Kidney (tissue), 14 donors: Measurements from ENCODE around the gene ZDHHC1. TPM values are rescaled to one million over a fixed set of nuclear protein-coding genes. Genes with fewer than 3 reads are reported as not detected.

Experiments
- DNase-seq, 5 donors: peaks; one replicate each; pipeline ENCODE4 v3.0.0-alpha.2; 2013 to 2020
- FAIRE-seq: peaks from 2 replicates; lab custom pipeline; 2012; peaks lifted over from hg19 to GRCh38; lab: Jason Lieb, UNC
- H3K27ac ChIP-seq, 2 donors: one replicate each; pipeline ENCODE4 v1.7.0; 2013; ENCODE audit warnings: low read depth in 2 of 2, low read length in 2 of 2, inconsistent platforms in 1 of 2
- H3K27me3 ChIP-seq: one replicate; pipeline ENCODE4 v1.7.1; 2013; ENCODE audit warnings: low read length, inconsistent platforms; ENCODE audit not compliant: control insufficient read depth, insufficient read depth
- H3K36me3 ChIP-seq, 3 donors: one replicate each; pipeline versions ENCODE4 v1.7.0 to v1.7.1; 2013; ENCODE audit warnings: low read length in 3 of 3, control low read depth in 1 of 3, inconsistent platforms in 1 of 3; ENCODE audit not compliant: insufficient read depth in 3 of 3, control insufficient read depth in 2 of 3
- H3K4me1 ChIP-seq, 3 donors: one replicate each; pipeline versions ENCODE4 v1.7.0 to v1.7.1; 2013; ENCODE audit warnings: low read length in 3 of 3, inconsistent platforms in 1 of 3, low read depth in 1 of 3; ENCODE audit not compliant: control insufficient read depth in 2 of 3, insufficient read depth in 2 of 3
- H3K4me3 ChIP-seq, 3 donors: one replicate each; pipeline versions ENCODE4 v1.7.0 to v1.8.1; 2013; ENCODE audit warnings: low read length in 3 of 3, control low read depth in 1 of 3, inconsistent platforms in 1 of 3
- H3K9ac ChIP-seq, 3 donors: one replicate each; pipeline versions ENCODE4 v1.7.0 to v1.7.1; 2013; ENCODE audit warnings: low read length in 3 of 3, control low read depth in 1 of 3, inconsistent platforms in 1 of 3
- H3K9me3 ChIP-seq, 3 donors: one replicate each; pipeline versions ENCODE4 v1.7.0 to v1.7.1; 2013; ENCODE audit warnings: low read length in 3 of 3, control low read depth in 1 of 3, inconsistent platforms in 1 of 3; ENCODE audit not compliant: control insufficient read depth in 2 of 3, insufficient read depth in 1 of 3
- intact Hi-C: fragments of 100-400 bp; cut with DNase I; formaldehyde crosslinking; loops from one replicate; pipeline ENCODE4 v1.11.1; 2022
- polyA plus RNA-seq: library from polyadenylated mRNA; stranded (reverse); fragments of 350-450 nt; fragmentation: Illumina TruSeq; extraction: RNeasy Lipid Tissue Mini Kit (QIAGEN cat#74804); gene quantifications from one replicate; pipeline ENCODE4 v1.2.3, GENCODE V29; 2014; ENCODE audit warnings: low read depth, low replicate concordance; ENCODE audit not compliant: insufficient read depth
- total RNA-seq: library from RNA; stranded (reverse); fragmentation: NEBNext Ultra II Directional; extraction: Animal tissue kit (Norgen Biotek cat#: 25700); gene quantifications from one replicate; pipeline ENCODE4 v1.2.1, GENCODE V29; 2021
- TF ChIP-seq, protein P1 (sequence below): IDR thresholded peaks from 3 replicates; pipeline ENCODE4 v1.5.1; 2012; ENCODE audit warnings: mild to moderate bottlenecking, moderate library complexity, borderline replicate concordance; ENCODE audit not compliant: insufficient read depth; ENCODE audit errors: extremely low read depth
- donor health status: control.
- donor health status: control.
- donor health status: control.
- donor health status: control.
- donor health status: control.
- donor health status: DM: yes; HTN: yes; CAD: no.
- donor health status: Normal renal cell carcinoma (clear cell type).

Gene ZDHHC1
- total and polyA plus RNA-seq, 2 donors from 2014 or later, result 14.6 to 23.6 TPM

- TF ChIP-seq, protein P1, sequence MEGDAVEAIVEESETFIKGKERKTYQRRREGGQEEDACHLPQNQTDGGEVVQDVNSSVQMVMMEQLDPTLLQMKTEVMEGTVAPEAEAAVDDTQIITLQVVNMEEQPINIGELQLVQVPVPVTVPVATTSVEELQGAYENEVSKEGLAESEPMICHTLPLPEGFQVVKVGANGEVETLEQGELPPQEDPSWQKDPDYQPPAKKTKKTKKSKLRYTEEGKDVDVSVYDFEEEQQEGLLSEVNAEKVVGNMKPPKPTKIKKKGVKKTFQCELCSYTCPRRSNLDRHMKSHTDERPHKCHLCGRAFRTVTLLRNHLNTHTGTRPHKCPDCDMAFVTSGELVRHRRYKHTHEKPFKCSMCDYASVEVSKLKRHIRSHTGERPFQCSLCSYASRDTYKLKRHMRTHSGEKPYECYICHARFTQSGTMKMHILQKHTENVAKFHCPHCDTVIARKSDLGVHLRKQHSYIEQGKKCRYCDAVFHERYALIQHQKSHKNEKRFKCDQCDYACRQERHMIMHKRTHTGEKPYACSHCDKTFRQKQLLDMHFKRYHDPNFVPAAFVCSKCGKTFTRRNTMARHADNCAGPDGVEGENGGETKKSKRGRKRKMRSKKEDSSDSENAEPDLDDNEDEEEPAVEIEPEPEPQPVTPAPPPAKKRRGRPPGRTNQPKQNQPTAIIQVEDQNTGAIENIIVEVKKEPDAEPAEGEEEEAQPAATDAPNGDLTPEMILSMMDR, result no peak
- H3K36me3 ChIP-seq, result no peaks in the 10 kb centered on the region
- intact Hi-C loops, result no loop called here
- peak overlapping the region in 2 of 3 donors; percentile 41 to 77 for H3K9ac ChIP-seq
- FAIRE-seq, result no peak
- no peak overlapping the region for H3K4me3 ChIP-seq
- H3K27me3 ChIP-seq, result no peaks in the 10 kb centered on the region
- DNase-seq, result no peak
- H3K27ac ChIP-seq, result peak overlapping the region; percentile 62 to 94
- H3K9me3 ChIP-seq, result no peaks in the 10 kb centered on the region
- H3K4me1 ChIP-seq, result peaks cover 3 to 88% (median 86%) of the 10 kb centered on the region in 3 donors
Observed at GRCh38 chr16:67445441-67445912, 29.2 kb upstream of the ZDHHC1 start.

- intact Hi-C loops, result no loop called here
- Histone ChIP-seq H3K9me3 (no peaks in the 10 kb centered on the region), H3K9ac (no peak overlapping the region), H3K4me3 (no peak overlapping the region), H3K27me3 (no peaks in the 10 kb centered on the region), H3K36me3 (no peaks in the 10 kb centered on the region), H3K27ac (peak overlapping the region; percentile 62 to 94), H3K4me1 (peaks cover 3 to 88% (median 86%) of the 10 kb centered on the region in 3 donors)
- DNase-seq, result no peak
- TF ChIP-seq, protein P1, result no peak
- no peak for FAIRE-seq
Observed at GRCh38 chr16:67445126-67445426, 28.8 kb upstream of the ZDHHC1 start.

DNA sequence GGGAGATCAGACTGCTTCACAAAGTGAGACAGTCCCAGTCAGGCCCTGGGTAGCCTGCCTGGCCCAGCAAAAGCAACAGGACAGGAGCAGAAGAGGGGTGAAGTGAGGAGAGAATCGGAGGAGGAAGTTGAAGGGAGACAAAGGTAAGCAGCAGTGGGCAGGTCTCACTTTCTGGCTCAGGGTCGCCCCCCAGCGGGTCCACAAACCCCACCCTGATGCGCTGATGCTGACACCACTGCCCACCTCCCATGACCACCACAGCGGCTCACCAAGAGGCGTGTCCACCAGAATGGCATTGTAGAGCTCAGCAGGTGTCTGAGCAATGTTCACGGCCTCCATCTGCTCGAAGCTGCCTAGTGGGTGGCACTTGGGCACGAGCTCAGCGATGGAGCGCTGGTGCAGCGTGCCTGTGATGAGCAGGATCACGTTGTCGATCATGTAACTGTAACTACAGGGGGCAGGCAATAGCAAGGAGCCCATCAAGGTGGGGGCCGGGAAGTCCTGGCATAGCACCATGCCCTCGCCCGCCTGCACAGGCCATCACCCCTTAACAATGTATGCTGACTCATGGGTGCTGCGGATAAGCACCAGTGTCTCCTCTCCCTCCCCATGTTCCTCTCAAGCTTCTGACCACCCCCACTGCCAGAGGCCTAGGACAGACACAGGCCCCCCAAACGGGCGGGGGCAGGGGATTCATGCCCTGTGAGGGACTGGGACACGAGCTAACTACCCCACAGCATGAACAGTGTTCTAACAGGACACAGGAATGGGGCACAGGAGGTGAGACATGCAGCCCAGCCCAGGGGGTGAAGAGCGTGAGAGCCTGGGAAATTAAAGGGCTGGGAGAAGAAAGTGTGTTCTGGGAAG is 28.2 kb upstream of the ZDHHC1 start:
- Histone ChIP-seq H3K9me3 (no peaks in the 10 kb centered on the region), H3K9ac (peak overlapping the region in 1 of 3 donors; percentile 52), H3K4me1 (peaks cover 3 to 84% (median 80%) of the 10 kb centered on the region in 3 donors), H3K27me3 (no peaks in the 10 kb centered on the region), H3K27ac (peak overlapping the region; percentile 92 to 94), H3K36me3 (no peaks in the 10 kb centered on the region), H3K4me3 (no peak overlapping the region)
- DNase-seq (no peak), FAIRE-seq (no peak)
- intact Hi-C loops, result no loop called here
- TF ChIP-seq, protein P1, result no peak
